ES-I3 (cell line): ENCODE measurements around the gene RNU1-1.
"Not testable (repeated sequence)": the region's sequence is repeated elsewhere in the genome, so short reads cannot be mapped to it uniquely, and the experiment has no call there.

Experiments used
- H3K36me3 ChIP-seq: 2 replicates; pipeline ENCODE4 v1.6.1; 2013; ENCODE audit warnings: mild to moderate bottlenecking, low read length, control low read depth, moderate library complexity; ENCODE audit not compliant: insufficient read depth
- H3K4me1 ChIP-seq: 2 replicates; pipeline ENCODE4 v1.6.1; 2013; ENCODE audit warnings: mild to moderate bottlenecking, control low read depth, low read length; ENCODE audit not compliant: insufficient read depth
- H3K9ac ChIP-seq: 2 replicates; pipeline ENCODE4 v1.6.1; 2013; ENCODE audit warnings: low read depth, mild to moderate bottlenecking, low read length, moderate library complexity
- H3K9me3 ChIP-seq: 2 replicates; pipeline ENCODE4 v1.6.1; 2013; ENCODE audit warnings: mild to moderate bottlenecking, low read length, moderate library complexity; ENCODE audit not compliant: control insufficient read depth, insufficient read depth

RNU1-1 gene

DNA sequence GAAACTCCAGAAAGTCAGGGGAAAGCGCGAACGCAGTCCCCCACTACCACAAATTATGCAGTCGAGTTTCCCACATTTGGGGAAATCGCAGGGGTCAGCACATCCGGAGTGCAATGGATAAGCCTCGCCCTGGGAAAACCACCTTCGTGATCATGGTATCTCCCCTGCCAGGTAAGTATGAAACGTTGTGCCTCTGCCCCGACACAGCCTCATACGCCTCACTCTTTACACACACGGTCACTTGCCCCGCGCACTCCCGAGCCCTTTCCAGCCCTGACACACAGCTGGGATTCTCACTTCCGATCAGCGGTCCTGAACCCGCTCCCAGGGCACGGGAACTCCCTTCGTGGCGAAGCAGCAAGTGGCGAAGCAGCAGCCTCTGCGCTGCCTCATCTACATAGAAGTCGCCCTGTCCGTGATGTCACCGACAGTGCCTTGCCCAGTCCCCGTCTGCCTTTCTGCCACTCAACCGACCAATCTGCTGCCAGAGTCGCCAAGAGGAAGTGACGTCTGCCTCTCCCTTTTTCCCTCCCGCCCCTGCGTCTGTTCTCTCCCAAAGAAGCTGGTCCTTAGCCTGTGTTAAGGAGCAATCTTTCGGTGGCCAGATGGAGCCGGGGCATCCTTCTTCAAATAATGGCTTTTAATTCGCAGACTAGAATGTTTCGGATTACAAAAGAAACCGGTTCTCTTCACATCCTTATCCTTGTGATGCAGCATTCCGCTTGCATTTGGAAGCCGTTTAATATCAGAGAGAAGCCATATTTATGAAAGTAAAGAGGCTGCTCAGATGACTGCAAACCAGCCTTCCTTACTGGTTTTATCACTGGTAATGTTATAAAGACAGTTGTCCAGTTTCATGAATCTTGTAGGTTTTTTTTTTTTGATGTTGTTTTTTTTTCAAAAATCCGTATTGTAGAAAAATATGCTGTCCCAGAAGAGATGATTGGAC is at the start of gene RNU1-1:
RNU1-1 (minus strand) TSS at position 179 of the 949 bp plus-strand sequence.
- H3K9ac ChIP-seq: peak within 1 kb of the TSS; percentile 47
- not testable (repeated sequence) for H3K4me1 ChIP-seq

DNA sequence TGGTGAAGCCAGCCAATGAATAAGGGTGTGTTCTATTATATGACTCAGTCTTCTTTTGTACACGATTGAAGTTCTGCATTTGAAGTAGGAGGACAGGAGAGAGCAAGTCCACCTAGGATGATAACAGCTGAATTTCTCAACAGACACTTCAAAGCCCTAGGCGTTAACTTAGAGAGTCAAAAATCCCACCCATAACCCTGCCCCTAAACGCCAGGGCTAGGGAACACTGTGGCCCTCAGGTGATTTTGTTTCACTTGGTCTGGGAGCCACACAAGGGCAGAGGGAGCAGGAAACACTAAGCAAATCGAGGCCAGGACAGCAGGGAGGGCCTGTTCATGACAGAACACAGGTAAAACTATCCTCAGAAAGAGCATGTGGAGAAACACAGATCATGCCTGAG is 47.0 kb upstream of the RNU1-1 start:
- H3K4me1 ChIP-seq, H3K9me3 ChIP-seq, H3K36me3 ChIP-seq, H3K9ac ChIP-seq: not testable (repeated sequence)

More for the DNA sequence above, at the start of gene RNU1-1:
- not testable (repeated sequence) for H3K36me3 ChIP-seq, H3K9me3 ChIP-seq

DNA sequence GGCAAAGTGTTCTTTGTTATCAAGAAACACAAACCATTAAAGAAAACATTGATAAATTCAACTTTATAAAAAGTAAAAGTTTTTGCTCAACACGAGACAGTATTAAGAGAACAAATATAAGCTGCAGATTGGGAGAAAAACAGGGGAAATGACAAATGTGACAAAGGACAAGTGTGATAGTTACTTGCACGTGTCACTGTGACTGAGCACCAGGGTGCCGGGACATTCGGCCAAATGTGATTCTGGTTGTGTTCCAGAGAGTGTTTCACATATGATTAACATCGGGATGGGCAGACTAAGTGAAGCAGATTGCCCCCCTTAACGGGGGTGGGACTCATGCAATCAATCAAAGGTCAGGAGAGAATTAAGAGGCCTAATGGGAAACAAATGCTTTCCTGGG is 46.4 kb upstream of the RNU1-1 start:
- H3K36me3 ChIP-seq, H3K4me1 ChIP-seq, H3K9ac ChIP-seq, H3K9me3 ChIP-seq: not testable (repeated sequence)

DNA sequence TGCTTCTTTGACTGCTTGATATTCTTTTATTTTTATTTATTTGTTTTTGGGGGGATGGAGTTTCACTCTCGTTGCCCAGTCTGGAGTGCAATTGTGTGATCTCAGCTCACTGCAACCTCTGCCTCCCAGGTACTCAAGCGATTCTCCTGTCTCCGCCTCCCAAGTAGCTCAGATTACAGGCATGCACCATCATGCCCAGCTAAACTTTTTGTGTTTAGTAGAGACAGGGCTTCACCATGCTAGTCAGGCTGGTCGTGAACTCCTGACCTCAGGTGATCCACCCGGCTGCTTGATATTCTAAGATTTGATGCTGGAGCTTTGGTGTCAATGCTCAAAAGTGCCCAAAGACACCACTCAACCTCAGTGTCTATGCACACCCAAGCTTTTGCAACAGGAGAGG is 45.6 kb upstream of the RNU1-1 start:
- H3K9me3 ChIP-seq, H3K36me3 ChIP-seq, H3K9ac ChIP-seq, H3K4me1 ChIP-seq: not testable (repeated sequence)

DNA sequence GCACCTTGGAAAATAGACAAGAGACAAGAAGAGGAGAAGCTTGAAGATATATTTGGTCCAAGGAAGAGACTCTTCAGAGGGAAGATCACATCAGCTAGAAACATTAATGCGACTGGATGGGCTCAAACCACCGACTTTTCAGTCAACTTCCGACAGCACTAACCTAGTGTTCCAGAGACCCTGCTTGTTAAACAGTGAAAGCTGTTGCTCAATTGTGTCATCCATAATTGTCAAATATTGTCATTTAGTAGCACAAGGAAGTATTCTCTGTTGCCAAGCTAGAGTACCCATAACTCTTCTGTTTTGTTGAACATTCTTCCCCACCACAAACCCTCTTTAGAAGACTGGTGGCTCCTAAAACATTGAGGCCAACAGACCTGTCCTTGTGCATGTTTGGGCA is 42.9 kb upstream of the RNU1-1 start:
- not testable (repeated sequence) for H3K9ac ChIP-seq, H3K4me1 ChIP-seq, H3K36me3 ChIP-seq, H3K9me3 ChIP-seq

DNA sequence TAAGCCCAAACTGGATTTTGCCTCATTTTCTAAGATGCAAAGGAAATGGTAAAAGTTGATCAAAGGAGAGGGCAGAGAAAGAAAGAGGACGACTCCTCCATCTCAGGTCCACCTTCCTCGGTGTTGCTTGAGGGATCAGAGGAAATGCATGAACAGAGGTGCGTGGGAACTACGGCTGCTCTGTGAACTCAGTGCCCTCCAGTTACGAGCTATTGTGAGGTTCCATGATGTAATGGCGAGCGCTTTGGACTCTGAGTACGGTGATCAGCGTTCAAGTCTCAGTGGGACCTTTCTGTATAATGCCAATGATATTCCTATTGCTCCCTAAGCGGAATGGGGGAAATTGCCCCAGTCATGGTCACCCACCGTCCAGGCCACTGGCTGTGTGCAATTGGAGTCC is 39.2 kb upstream of the RNU1-1 start:
- H3K9ac ChIP-seq, H3K36me3 ChIP-seq, H3K9me3 ChIP-seq, H3K4me1 ChIP-seq: not testable (repeated sequence)

DNA sequence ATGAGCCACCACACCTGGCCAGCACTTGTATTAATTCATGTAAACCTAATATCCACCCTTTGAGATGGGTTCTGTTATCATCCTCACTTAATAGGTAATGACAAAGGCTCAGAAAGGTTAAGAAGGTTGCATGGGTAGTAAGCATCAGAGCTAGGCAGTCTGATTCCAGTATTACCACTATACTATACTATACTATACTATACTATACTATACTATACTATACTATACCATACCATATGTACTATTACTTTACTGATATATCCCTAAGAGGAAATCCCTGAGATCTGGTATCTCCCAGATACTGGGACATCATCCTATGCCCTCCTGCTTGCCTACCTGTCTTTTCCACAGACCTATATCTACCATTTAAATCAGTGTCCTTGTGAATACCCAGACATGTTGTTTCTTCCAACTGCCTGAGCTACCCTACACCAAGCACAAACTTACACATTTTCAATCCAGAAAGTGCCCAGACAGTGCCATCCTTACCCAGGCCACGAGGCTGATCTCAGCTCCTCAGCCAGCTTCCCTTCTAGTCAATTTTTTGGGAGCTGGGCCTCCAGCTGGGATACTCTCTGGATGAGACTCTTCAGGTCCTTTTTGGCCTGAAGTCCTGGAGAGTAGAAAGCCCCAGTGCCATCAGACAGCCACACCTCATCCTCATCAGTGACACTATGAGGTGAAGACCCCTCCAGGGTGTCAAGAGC is 36.3 kb upstream of the RNU1-1 start:
- H3K9ac ChIP-seq, H3K9me3 ChIP-seq, H3K36me3 ChIP-seq, H3K4me1 ChIP-seq: not testable (repeated sequence)

DNA sequence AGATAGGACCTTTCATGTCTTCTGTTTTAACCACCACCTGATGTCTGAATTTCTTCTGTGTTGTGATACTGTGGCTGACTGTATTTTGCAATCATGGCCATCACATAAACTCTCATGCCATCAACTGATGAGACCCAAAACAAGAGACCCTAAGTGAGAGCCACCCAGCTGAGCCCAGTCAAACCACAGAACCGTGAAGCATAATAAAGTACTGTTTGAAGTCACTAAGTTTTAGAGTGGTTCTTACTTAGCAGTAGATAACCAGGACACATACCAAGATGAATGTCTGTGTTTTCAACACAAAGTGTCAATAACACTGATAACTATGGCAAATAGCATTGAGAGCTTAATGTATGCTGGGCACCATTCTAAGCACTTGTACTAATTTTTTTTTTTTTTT is 35.5 kb upstream of the RNU1-1 start:
- not testable (repeated sequence) for H3K36me3 ChIP-seq, H3K9ac ChIP-seq, H3K4me1 ChIP-seq, H3K9me3 ChIP-seq

DNA sequence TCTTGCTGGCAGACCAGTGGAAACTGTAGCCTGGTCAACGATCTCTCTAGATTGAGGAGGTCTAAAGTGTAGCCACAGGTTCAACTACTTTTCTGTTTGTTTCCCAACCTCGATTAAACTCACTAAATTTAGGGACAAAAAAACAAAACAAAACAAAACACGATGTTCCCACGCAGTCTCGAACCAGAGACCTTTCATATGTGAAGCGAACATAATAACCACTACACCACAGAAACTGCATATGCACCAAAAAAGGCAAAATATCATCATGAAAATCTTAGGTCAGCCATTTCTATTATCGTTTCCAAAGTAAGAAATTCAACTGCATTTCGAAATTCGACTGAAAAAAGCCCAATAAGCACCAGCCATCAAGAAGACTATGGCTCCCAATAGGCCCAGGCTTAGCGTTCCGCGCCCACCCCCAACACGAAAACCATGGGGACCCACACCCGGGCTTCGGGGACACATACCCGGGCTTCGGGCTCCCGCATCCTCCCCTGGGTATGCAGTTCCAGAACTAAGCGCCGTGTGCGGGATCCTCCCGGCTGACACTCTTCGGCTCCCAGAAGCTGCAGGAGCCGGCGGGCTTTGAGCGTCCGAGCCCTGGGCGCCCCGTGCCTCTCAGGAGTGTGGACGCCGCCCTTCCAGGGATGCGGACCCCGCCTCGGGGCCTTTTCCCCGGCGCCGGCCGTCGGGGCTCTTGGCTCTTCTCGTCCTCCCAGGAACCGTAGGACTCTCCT is 33.6 kb upstream of the RNU1-1 start:
- H3K9ac ChIP-seq: peak overlapping the region; percentile 6; the same call in 1 of the 2 replicates
- H3K9me3 ChIP-seq, H3K36me3 ChIP-seq, H3K4me1 ChIP-seq: not testable (repeated sequence)

DNA sequence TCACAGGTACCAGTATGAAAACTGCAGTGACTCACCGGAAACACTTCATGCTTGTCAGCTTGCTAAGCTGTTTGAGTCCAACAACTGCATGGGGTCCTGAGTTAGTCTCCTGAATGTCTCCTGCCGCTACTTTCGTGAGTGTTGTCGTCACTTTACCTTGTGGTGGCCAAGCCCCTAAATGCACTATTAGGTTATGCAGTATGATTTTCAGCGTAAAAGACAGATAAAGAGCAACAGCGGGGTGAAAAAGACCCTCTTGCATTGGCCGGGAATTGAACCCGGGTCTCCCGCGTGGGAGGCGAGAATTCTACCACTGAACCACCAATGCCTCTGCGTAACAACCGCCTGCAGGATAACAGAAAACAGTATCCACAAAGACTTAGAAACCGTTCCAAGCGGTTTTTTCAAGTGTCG is 31.6 kb upstream of the RNU1-1 start:
- H3K4me1 ChIP-seq: not testable (repeated sequence)

DNA sequence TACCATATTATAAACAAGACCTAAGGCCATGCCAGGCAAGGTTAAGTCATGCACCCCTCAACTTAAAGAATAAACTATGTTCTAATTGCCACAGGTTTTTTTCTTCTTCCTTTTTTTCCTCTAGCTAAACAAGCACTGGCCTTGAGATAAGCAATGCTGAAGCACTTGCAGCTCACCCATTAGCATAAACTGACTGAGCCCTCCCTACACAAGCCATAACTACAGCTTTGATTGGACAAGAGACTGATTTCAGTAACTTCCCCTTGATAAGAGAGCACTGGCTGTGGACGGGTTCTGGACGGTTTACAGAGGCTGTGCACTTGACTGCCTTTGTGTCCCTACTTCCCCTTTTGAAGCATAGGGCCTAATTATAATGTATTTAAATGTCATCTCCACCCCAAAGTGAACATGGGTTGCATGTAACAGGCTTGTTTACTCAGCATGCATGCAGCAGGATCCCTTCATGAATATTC is 26.4 kb upstream of the RNU1-1 start:
- H3K9ac ChIP-seq, H3K9me3 ChIP-seq, H3K4me1 ChIP-seq, H3K36me3 ChIP-seq: not testable (repeated sequence)

More for the DNA sequence above, 31.6 kb upstream of the RNU1-1 start:
- not testable (repeated sequence) for H3K36me3 ChIP-seq, H3K9me3 ChIP-seq
- peak overlapping the region; percentile 13; the same call in 1 of the 2 replicates for H3K9ac ChIP-seq

DNA sequence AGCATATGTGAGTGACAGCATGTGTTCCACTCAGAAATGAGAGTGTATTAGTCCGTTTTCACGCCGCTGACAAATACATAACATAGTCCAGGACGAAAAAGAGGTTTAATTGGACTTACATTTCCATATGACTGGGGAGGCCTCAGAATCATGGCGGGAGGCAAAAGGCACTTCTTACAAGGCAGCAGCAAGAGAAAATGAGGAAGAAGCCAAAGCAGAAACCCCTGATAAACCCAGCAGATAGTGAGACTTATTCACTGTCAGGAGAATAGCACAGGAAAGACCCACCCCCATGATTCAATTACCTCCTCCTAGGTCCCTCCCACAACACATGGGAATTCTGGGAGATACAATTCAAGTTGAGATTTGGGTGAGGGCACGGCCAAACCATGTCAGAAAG is 23.4 kb upstream of the RNU1-1 start:
- not testable (repeated sequence) for H3K36me3 ChIP-seq, H3K9ac ChIP-seq, H3K4me1 ChIP-seq, H3K9me3 ChIP-seq

DNA sequence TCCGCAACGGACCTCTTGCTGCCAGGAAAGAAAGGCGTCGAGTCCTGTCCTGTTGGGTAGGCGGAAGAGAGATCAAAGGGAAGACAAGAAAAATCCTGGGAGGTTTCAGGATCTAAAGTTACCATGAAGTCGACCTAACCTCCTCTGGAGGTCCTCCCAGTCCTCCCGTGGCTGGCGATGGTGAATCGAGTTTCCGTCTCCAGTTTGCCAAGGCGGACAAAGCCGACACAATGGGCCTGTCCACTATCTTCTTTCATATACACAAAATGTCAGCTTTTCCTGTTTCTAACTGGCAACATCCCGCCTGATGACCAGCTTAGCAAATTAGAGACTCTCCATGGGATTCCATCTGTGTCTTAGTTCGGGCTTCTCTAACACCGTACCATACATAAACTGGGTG is 22.7 kb upstream of the RNU1-1 start:
- H3K9me3 ChIP-seq, H3K36me3 ChIP-seq, H3K9ac ChIP-seq, H3K4me1 ChIP-seq: not testable (repeated sequence)

DNA sequence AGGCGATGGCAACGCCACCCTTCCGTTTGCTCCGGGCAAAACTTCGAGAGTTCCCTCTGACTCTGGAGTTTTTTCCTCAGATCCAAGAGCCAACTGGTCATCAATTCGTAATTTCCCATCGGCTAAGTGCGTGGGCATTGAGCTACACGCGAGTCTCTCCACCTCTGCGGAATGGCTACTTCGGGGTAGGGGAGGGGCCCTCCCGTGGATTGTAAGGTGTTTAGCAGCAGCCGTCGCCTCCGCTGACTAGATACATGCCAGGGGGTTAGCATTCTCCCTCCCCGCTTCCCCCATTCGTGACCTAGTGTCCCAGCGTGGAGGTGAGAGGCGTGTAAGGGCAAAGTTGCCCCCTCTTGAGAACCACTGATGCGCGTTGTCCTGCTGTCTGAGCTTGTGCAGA is 21.8 kb upstream of the RNU1-1 start:
- H3K36me3 ChIP-seq, H3K4me1 ChIP-seq, H3K9me3 ChIP-seq: not testable (repeated sequence)
- H3K9ac ChIP-seq: peak overlapping the region; percentile 57; the same call in 1 of the 2 replicates
